ENCODE measurements around the gene CEACAM20. TPM values are rescaled to one million over a fixed set of nuclear protein-coding genes. Genes with fewer than 3 reads are reported as not detected.

Gene CEACAM20
- total and polyA plus RNA-seq, 2 experiments from 2014 or later = not detected

DNA sequence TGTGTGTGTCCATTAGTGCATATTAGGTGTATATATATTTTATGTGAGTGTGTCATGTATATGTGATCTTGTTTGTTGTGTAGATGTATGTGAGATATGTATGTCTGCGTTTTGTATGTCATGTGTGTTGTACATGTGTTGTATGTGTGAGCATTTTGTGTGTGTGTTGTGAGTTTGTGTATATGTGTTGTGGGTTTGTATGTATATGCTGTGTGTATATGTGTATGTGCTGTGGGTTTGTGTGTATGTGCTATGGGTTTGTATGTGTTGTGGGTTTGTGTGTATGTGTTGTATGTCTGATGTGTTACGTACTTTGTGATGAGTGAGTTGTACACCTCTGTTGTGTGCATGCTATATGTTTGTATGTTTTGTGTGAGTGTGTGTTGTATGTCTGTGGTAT, 8.1 kb downstream of the CEACAM20 start (continued):
- TF ChIP-seq STAT1 (IDR thresholded peaks at IDR 0.05; ENCODE audit: unreplicated experiment) (no peak), ZNF331 (CRISPR knock-in tag; IDR thresholded peaks at IDR 0.05; ENCODE audit: low read depth) (no peak), ZNF114 (CRISPR knock-in tag; IDR thresholded peaks at IDR 0.05) (no peak), POLR2AphosphoS5 (IDR thresholded peaks at IDR 0.05; ENCODE audit: low read depth) (no peak), EZH2phosphoT487 (IDR thresholded peaks at IDR 0.05; ENCODE audit: unreplicated experiment) (no peak), CREB1 (CRISPR knock-in tag; IDR thresholded peaks at IDR 0.05; ENCODE audit: low read depth) (no peak)
- TF ChIP-seq, protein P1, sequence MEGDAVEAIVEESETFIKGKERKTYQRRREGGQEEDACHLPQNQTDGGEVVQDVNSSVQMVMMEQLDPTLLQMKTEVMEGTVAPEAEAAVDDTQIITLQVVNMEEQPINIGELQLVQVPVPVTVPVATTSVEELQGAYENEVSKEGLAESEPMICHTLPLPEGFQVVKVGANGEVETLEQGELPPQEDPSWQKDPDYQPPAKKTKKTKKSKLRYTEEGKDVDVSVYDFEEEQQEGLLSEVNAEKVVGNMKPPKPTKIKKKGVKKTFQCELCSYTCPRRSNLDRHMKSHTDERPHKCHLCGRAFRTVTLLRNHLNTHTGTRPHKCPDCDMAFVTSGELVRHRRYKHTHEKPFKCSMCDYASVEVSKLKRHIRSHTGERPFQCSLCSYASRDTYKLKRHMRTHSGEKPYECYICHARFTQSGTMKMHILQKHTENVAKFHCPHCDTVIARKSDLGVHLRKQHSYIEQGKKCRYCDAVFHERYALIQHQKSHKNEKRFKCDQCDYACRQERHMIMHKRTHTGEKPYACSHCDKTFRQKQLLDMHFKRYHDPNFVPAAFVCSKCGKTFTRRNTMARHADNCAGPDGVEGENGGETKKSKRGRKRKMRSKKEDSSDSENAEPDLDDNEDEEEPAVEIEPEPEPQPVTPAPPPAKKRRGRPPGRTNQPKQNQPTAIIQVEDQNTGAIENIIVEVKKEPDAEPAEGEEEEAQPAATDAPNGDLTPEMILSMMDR (conservative IDR thresholded peaks at IDR 0.05; ENCODE audit: low read depth in 2 of 2) = no peak

- Histone ChIP-seq H3K4me2 (no peak overlapping the region), H3K27ac (ENCODE audit: low read depth) (no peak overlapping the region), H2AFZ (no peak overlapping the region), H3K36me3 (ENCODE audit: insufficient read depth) (no peaks in the 10 kb centered on the region), H3K4me3 (no peak overlapping the region), H4K20me1 (replicated peaks; ENCODE audit: insufficient read depth) (no peaks in the 10 kb centered on the region), H3K4me1 (ENCODE audit: insufficient read depth) (no peaks in the 10 kb centered on the region), H3K9me2 (ENCODE audit: insufficient read depth) (0 out of 2 replicates have a peak, but pooled peaks cover 4% of the 10 kb centered on the region), H3F3A (replicated peaks; ENCODE audit: low read depth) (no peaks in the 10 kb centered on the region), H3K79me2 (replicated peaks; ENCODE audit: insufficient read depth) (no peaks in the 10 kb centered on the region), H3K27me3 (ENCODE audit: insufficient read depth) (no peaks in the 10 kb centered on the region)
- Mint-ChIP-seq H3K27me3 (ENCODE audit: insufficient read depth, low read depth, poor library complexity) (peaks cover 6% of the 10 kb centered on the region), H3K9me3 (peaks cover 14% of the 10 kb centered on the region), H3K27ac (no peak overlapping the region), H3K36me3 (ENCODE audit: low read depth) (peaks cover 7% of the 10 kb centered on the region), H3K4me3 (no peak overlapping the region), H3K4me1 (no peaks in the 10 kb centered on the region)
- DNase-seq (ENCODE audit: low spot score) (no peak), ATAC-seq (no peak)
- TF ChIP-seq CREB1 (CRISPR knock-in tag; IDR thresholded peaks at IDR 0.05; ENCODE audit: low read depth) (no peak), EZH2 (IDR thresholded peaks at IDR 0.05; ENCODE audit: low read depth, unreplicated experiment) (no peak), REST (IDR thresholded peaks at IDR 0.05; ENCODE audit: unreplicated experiment) (no peak), STAT1 (IDR thresholded peaks at IDR 0.05; ENCODE audit: unreplicated experiment) (no peak), JUNB (IDR thresholded peaks at IDR 0.05; ENCODE audit: unreplicated experiment) (no peak), NANOG (IDR thresholded peaks at IDR 0.05; ENCODE audit: borderline replicate concordance) (no peak), ZNF331 (CRISPR knock-in tag; IDR thresholded peaks at IDR 0.05; ENCODE audit: low read depth) (no peak)
- TF ChIP-seq, protein P2, sequence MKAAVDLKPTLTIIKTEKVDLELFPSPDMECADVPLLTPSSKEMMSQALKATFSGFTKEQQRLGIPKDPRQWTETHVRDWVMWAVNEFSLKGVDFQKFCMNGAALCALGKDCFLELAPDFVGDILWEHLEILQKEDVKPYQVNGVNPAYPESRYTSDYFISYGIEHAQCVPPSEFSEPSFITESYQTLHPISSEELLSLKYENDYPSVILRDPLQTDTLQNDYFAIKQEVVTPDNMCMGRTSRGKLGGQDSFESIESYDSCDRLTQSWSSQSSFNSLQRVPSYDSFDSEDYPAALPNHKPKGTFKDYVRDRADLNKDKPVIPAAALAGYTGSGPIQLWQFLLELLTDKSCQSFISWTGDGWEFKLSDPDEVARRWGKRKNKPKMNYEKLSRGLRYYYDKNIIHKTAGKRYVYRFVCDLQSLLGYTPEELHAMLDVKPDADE (IDR thresholded peaks at IDR 0.05) = no peak
- TF ChIP-seq, protein P1 (conservative IDR thresholded peaks at IDR 0.05; ENCODE audit: low read depth in 2 of 2) = no peak
Observed at GRCh38 chr19:44517146-44517545, 12.3 kb downstream of the CEACAM20 start.

All from GM23338 (cell line).